Pancreas (tissue), 10 donors: ENCODE measurements around the gene SMIM9. TPM values are rescaled to one million over a fixed set of nuclear protein-coding genes. Genes with fewer than 3 reads are reported as not detected.
"Not testable (repeated sequence)": the region's sequence is repeated elsewhere in the genome, so short reads cannot be mapped to it uniquely, and the experiment has no call there.

Source experiments
- ATAC-seq, 4 donors: fragments of 200-7000 bp; cut with Tn5 transposase; one replicate each; pipeline versions ENCODE4 v1.8.0 to v1.9.1; 2020; ENCODE audit warnings: mild to moderate bottlenecking in 4 of 4, moderate library complexity in 4 of 4
- DNase-seq, 6 donors: peaks; one replicate each; pipeline ENCODE4 v3.0.0-alpha.2; 2020
- FAIRE-seq: peaks from 2 replicates; lab custom pipeline; 2012; peaks lifted over from hg19 to GRCh38; lab: Jason Lieb, UNC
- H3K27ac ChIP-seq, 4 donors: fragments of 200-600 bp; sonication (generic); 1 replicate in 3 of 4; 2 replicates in 1 of 4; pipeline versions ENCODE4 v1.5.0 to v1.8.0; 2020
- H3K27me3 ChIP-seq, 4 donors: fragments of 200-600 bp; one replicate each; pipeline ENCODE4 v1.8.0; 2021
- H3K36me3 ChIP-seq, 3 donors: fragments of 200-600 bp; sonication (generic) in 1 of 3; one replicate each; pipeline versions ENCODE4 v1.5.0 to v1.8.0; 2020 to 2021
- H3K4me1 ChIP-seq, 3 donors: fragments of 200-600 bp; one replicate each; pipeline ENCODE4 v1.8.0; 2021
- H3K4me3 ChIP-seq, 4 donors: fragments of 200-600 bp; sonication (generic) in 2 of 4; one replicate each; pipeline versions ENCODE4 v1.5.0 to v1.8.0; 2020 to 2021
- H3K9me3 ChIP-seq, 4 donors: fragments of 200-600 bp; one replicate each; pipeline ENCODE4 v1.8.0; 2021
- CTCF ChIP-seq, 4 donors: fragments of 200-600 bp; sonication (generic) in 3 of 4; IDR thresholded peaks; one replicate each; pipeline versions ENCODE4 v1.5.0 to v1.8.0; 2021; ENCODE audit warnings: antibody characterized with exemption in 4 of 4
- WGBS, 2 donors: extraction: QIAGEN DNeasy Blood & Tissue Kit; methylation state at CpG; one replicate each; pipeline ENCODE4 v1.1.7; 2013; 5-methylcytosine and 5-hydroxymethylcytosine counted together
- intact Hi-C, 3 donors: fragments of 100-400 bp; cut with DNase I; formaldehyde crosslinking; loops; one replicate each; pipeline versions ENCODE4 v1.11.1 to v1.14.2; 2022
- polyA plus RNA-seq, 2 donors: library from polyadenylated mRNA; stranded (reverse); fragments of 200-250 nt; gene quantifications; one replicate each; pipeline ENCODE4 v1.2.3, GENCODE V29; 2013
- total RNA-seq, 6 donors: library from RNA; stranded (reverse); fragmentation: NEBNext Ultra II Directional in 4 of 6; extraction: Animal tissue kit (Norgen Biotek cat#: 25700) in 4 of 6; gene quantifications; one replicate each; pipeline versions ENCODE4 v1.2.1 to v1.2.4, GENCODE V29; 2021 to 2023
- donor health status: healthy with polysubstance abuse.
- donor health status: DM: no; HTN: no; CAD: no; lungs with moderate emphysema.
- donor health status: DM: no; HTN: no; CAD: no.
- donor health status: control.
- donor health status: control.
- donor health status: Bipolar disorder and iron deficiency.
- donor health status: DM: yes; HTN: yes; CAD: no.
- donor health status: DM: no; HTN: no; CAD: no.
- donor health status: DM: no; HTN: no; CAD: no.
- donor health status: DM: yes; HTN: yes; CAD: no.

Gene SMIM9
- total and polyA plus RNA-seq, 8 donors = not detected

- Histone ChIP-seq H3K27ac (no peak overlapping the region), H3K4me3 (no peak overlapping the region), H3K36me3 (no peaks in the 10 kb centered on the region), H3K27me3 (peaks cover 0 to 2% (median 0%) of the 10 kb centered on the region in 4 donors), H3K4me1 (no peaks in the 10 kb centered on the region), H3K9me3 (no peaks in the 10 kb centered on the region)
- no peak for DNase-seq
- intact Hi-C loops = no loop called here
- ATAC-seq = no peak
- TF ChIP-seq CTCF (IDR thresholded peaks at IDR 0.05) = no peak
- FAIRE-seq = no peak
These were observed 12.9 kb downstream of the SMIM9 start for GRCh38 chrX:154821523-154821922.

- Histone ChIP-seq H3K4me1 (no peaks in the 10 kb centered on the region), H3K27me3 (peaks cover 0 to 2% (median 0%) of the 10 kb centered on the region in 4 donors), H3K4me3 (no peak overlapping the region), H3K27ac (no peak overlapping the region), H3K9me3 (no peaks in the 10 kb centered on the region), H3K36me3 (no peaks in the 10 kb centered on the region)
- DNase-seq (no peak), ATAC-seq (no peak), FAIRE-seq (no peak)
- no peak for TF ChIP-seq CTCF (IDR thresholded peaks at IDR 0.05)
- intact Hi-C loops = no loop called here
- WGBS, 2 donors = 71 to 86% methylated on average over 7 of the region's 7 CpGs
These were observed 14.6 kb downstream of the SMIM9 start for GRCh38 chrX:154819771-154820341.

- H3K4me3 ChIP-seq = no peak overlapping the region
- TF ChIP-seq CTCF (IDR thresholded peaks at IDR 0.05) = no peak
These were observed 15.3 kb downstream of the SMIM9 start for GRCh38 chrX:154818916-154819770.

GRCh38 chrX:154817048-154817618 is 17.3 kb downstream of the SMIM9 start:
- H3K27ac ChIP-seq, FAIRE-seq, intact Hi-C loops, H3K4me1 ChIP-seq, H3K36me3 ChIP-seq, H3K4me3 ChIP-seq, ATAC-seq, DNase-seq, H3K9me3 ChIP-seq, H3K27me3 ChIP-seq: not testable (repeated sequence)
- 89 to 95% methylated on average over 19 of the region's 19 CpGs for WGBS, 2 donors

More at GRCh38 chrX:154818916-154819770, 15.3 kb downstream of the SMIM9 start:
- DNase-seq = no peak
- Histone ChIP-seq H3K36me3 (no peaks in the 10 kb centered on the region), H3K9me3 (no peaks in the 10 kb centered on the region), H3K27ac (no peak overlapping the region), H3K27me3 (peaks cover 0 to 2% (median 0%) of the 10 kb centered on the region in 4 donors), H3K4me1 (no peaks in the 10 kb centered on the region)
- WGBS, 2 donors = 33 to 38% methylated on average over 11 of the region's 11 CpGs
- intact Hi-C loops = no loop called here
- ATAC-seq = peak in 1 of 4 donors; percentile 53
- FAIRE-seq = no peak

GRCh38 chrX:154816326-154816898 is 18.1 kb downstream of the SMIM9 start:
- H3K4me1 ChIP-seq, ATAC-seq, intact Hi-C loops, H3K4me3 ChIP-seq, H3K27ac ChIP-seq, DNase-seq, H3K27me3 ChIP-seq, H3K36me3 ChIP-seq, H3K9me3 ChIP-seq: not testable (repeated sequence)
- 76 to 90% methylated on average over 4 of the region's 4 CpGs for WGBS, 2 donors
- peak; percentile 98 for FAIRE-seq
